HG03066 (cell line): ENCODE data around the gene FUBP3.

Source experiments
- ATAC-seq: cut with Tn5 transposase; IDR thresholded peaks from one replicate; pipeline ENCODE4 v1.9.1; 2021; ENCODE audit warnings: low read depth; ENCODE audit not compliant: unreplicated experiment

Gene FUBP3

GRCh38 chr9:130661451-130662098, 82.2 kb downstream of the FUBP3 start:
- ATAC-seq, result no peak

GRCh38 chr9:130662099-130662969, 83.0 kb downstream of the FUBP3 start:
- no peak for ATAC-seq

- no peak for ATAC-seq
These were observed 83.5 kb downstream of the FUBP3 start for GRCh38 chr9:130662970-130663257.

GRCh38 chr9:130663258-130663976, 84.0 kb downstream of the FUBP3 start:
- ATAC-seq, result no peak

GRCh38 chr9:130663977-130664250, 84.5 kb downstream of the FUBP3 start:
- no peak for ATAC-seq

GRCh38 chr9:130664251-130665028, 85.1 kb downstream of the FUBP3 start, which contains the start of gene PRDM12:
TSS of gene PRDM12 (plus strand) at chr9:130664594. CDS start at chr9:130664654, 60 bp downstream.
- no peak for ATAC-seq

- no peak for ATAC-seq
These were observed 85.7 kb downstream of the FUBP3 start for GRCh38 chr9:130665029-130665430.

GRCh38 chr9:130665431-130666392, 86.3 kb downstream of the FUBP3 start:
- no peak for ATAC-seq

- ATAC-seq, result no peak
These were observed 87.2 kb downstream of the FUBP3 start for GRCh38 chr9:130666393-130667119.

GRCh38 chr9:130667120-130667435, 87.7 kb downstream of the FUBP3 start:
- ATAC-seq, result no peak

GRCh38 chr9:130668196-130668595, 88.8 kb downstream of the FUBP3 start:
- no peak for ATAC-seq

- ATAC-seq, result no peak
These were observed 89.3 kb downstream of the FUBP3 start for GRCh38 chr9:130668659-130669058.

GRCh38 chr9:130669965-130670364, 90.6 kb downstream of the FUBP3 start:
- ATAC-seq, result no peak

- ATAC-seq, result no peak
These were observed 91.3 kb downstream of the FUBP3 start for GRCh38 chr9:130670644-130671043.

GRCh38 chr9:130672466-130672865, 93.1 kb downstream of the FUBP3 start:
- ATAC-seq, result no peak

GRCh38 chr9:130672933-130673615, 93.7 kb downstream of the FUBP3 start:
- no peak for ATAC-seq

GRCh38 chr9:130675396-130675795, 96.0 kb downstream of the FUBP3 start:
- no peak for ATAC-seq

- no peak for ATAC-seq
These were observed 97.9 kb downstream of the FUBP3 start for GRCh38 chr9:130677252-130677651.
